BE2C (cell line): ENCODE results near the gene RGL1.

ENCODE experiments used
- DNase-seq: peaks from one replicate; pipeline ENCODE4 v3.0.0-alpha.2; 2020
- H3K27me3 ChIP-seq: fragments of 250-450 bp; sonication (Bioruptor Pico); 2 replicates; pipeline ENCODE4 v1.5.1; 2020; ENCODE audit warnings: mild to moderate bottlenecking
- H3K36me3 ChIP-seq: fragments of 250-450 bp; sonication (Bioruptor Pico); 2 replicates; pipeline ENCODE4 v1.5.1; 2020; ENCODE audit warnings: mild to moderate bottlenecking
- H3K4me1 ChIP-seq: fragments of 250-450 bp; sonication (Bioruptor Pico); 2 replicates; pipeline ENCODE4 v1.5.1; 2020
- H3K4me3 ChIP-seq: 2 replicates; pipeline ENCODE4 v1.5.1; 2011; ENCODE audit warnings: low read depth, low read length
- H3K9me3 ChIP-seq: fragments of 250-450 bp; sonication (Bioruptor Pico); 2 replicates; pipeline ENCODE4 v1.5.1; 2020
- CTCF ChIP-seq: IDR thresholded peaks from 2 replicates; pipeline ENCODE4 v1.5.1; 2012; ENCODE audit warnings: mild to moderate bottlenecking, low read depth, low read length

Gene RGL1

GRCh38 chr1:183814121-183814681, 9.3 kb downstream of the RGL1 start:
- no peaks in the 10 kb centered on the region for H3K9me3 ChIP-seq
- no peak for DNase-seq
- no peak for TF ChIP-seq CTCF
- no peaks in the 10 kb centered on the region; the same call in 1 of the 2 replicates for H3K4me1 ChIP-seq
- no peaks in the 10 kb centered on the region for H3K36me3 ChIP-seq
- no peak overlapping the region for H3K4me3 ChIP-seq
- H3K27me3 ChIP-seq, result no peaks in the 10 kb centered on the region

GRCh38 chr1:183816110-183816509, 11.2 kb downstream of the RGL1 start:
- DNase-seq, result no peak
- no peak for TF ChIP-seq CTCF
- Histone ChIP-seq H3K9me3 (no peaks in the 10 kb centered on the region), H3K36me3 (no peaks in the 10 kb centered on the region), H3K4me3 (no peak overlapping the region), H3K27me3 (no peaks in the 10 kb centered on the region), H3K4me1 (no peaks in the 10 kb centered on the region; the same call in 1 of the 2 replicates)

DNA sequence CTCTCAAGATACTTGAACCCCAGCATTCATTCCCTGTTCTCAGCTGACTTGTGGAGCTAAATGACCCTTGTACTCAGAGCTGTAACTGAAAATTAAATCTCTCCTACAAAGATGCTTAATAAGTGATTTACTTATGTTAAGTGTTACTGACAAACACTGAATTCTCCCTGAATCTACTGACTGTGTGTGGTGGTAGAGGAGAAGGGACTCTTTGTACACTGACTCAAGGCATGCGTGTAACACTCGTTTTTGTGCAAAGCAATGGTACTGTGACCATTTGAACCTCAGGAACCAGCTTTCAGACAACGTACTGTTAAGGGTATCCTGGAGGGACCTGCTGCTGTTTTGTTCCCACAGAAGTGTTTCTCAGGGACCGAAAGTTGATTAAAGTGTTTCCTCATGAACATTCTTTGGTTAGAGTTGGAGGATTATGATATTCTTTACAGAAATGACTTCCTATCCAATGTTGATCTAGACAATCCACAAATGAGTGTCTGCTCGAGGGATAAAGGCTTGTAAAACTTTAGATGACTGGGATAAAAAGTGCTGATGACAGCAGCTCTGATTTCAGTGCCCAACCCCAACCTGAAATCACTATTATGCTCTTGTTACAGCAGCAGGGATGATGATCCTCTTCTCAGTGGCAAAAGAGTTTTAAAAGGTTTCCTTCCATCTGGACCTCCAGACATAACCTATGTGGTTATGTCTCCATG, 12.8 kb downstream of the RGL1 start:
- H3K4me1 ChIP-seq, result no peaks in the 10 kb centered on the region; the same call in none of the 2 replicates
- H3K36me3 ChIP-seq, result no peaks in the 10 kb centered on the region

GRCh38 chr1:183819059-183819458, 14.1 kb downstream of the RGL1 start:
- no peak overlapping the region for H3K4me3 ChIP-seq
- no peak for TF ChIP-seq CTCF
- DNase-seq, result no peak

More for the DNA sequence above, 12.8 kb downstream of the RGL1 start:
- TF ChIP-seq CTCF, result no peak
- no peaks in the 10 kb centered on the region for H3K27me3 ChIP-seq
- H3K9me3 ChIP-seq, result no peaks in the 10 kb centered on the region
- no peak for DNase-seq
- H3K4me3 ChIP-seq, result no peak overlapping the region

DNA sequence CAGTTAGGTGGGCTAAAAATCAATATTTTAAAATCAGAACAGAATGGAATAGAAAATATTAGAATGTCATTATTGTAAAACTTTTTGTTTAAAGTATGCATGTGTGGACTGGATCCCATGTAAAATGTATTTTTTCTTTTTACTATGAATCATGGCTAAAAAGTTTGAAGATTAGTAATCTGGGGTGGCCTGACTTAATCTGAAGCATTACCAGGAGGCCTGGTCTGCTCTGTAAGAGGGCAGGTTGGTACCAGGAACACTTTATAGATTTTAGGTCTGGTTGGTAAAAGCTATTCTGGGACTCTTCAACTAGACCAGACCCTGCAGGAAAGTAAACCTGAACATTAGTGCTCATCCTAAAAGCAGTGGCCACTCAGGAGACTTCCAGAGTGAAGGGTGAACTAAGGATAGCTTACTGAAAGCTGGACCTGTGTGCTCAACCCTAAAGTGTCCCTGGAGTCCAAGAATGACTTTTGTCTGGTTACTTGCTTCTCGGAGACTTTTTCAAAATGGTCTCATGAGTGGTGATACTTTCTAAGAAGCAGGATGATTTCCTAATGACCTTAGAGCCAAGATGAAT, 16.5 kb downstream of the RGL1 start:
- no peaks in the 10 kb centered on the region for H3K36me3 ChIP-seq
- H3K9me3 ChIP-seq, result no peaks in the 10 kb centered on the region
- no peak for DNase-seq

More at GRCh38 chr1:183819059-183819458, 14.1 kb downstream of the RGL1 start:
- Histone ChIP-seq H3K27me3 (no peaks in the 10 kb centered on the region), H3K36me3 (no peaks in the 10 kb centered on the region), H3K9me3 (no peaks in the 10 kb centered on the region), H3K4me1 (no peaks in the 10 kb centered on the region; the same call in none of the 2 replicates)

More for the DNA sequence above, 16.5 kb downstream of the RGL1 start:
- Histone ChIP-seq H3K27me3 (no peaks in the 10 kb centered on the region), H3K4me3 (no peak overlapping the region), H3K4me1 (no peaks in the 10 kb centered on the region; the same call in none of the 2 replicates)
- TF ChIP-seq CTCF, result no peak
